ENCODE data around the gene ENPP1.

GRCh38 chr6:131807321-131807643, 538 bp upstream of the ENPP1 start:
- TF ChIP-seq CTCF (IDR thresholded peaks at IDR 0.05) (no peak), POLR2A (IDR thresholded peaks at IDR 0.05) (no peak)
